ENCODE data around the gene TOP3A. TPM values are rescaled to one million over a fixed set of nuclear protein-coding genes. Genes with fewer than 3 reads are reported as not detected.

The TOP3A gene
- total RNA-seq, 1 donor from 2014 or later, result 49.2 TPM

- no peak for DNase-seq (ENCODE audit: low read depth)
Observed at GRCh38 chr17:18331879-18332278, 17.1 kb upstream of the TOP3A start.

GRCh38 chr17:18328643-18329204, 13.9 kb upstream of the TOP3A start:
- no peak for TF ChIP-seq CTCF (conservative IDR thresholded peaks at IDR 0.05; ENCODE audit: low read depth, low read length)
- no peak overlapping the region for H3K4me3 ChIP-seq (ENCODE audit: low read depth, low read length)
- no peak for DNase-seq (ENCODE audit: low read depth)

More at GRCh38 chr17:18331879-18332278, 17.1 kb upstream of the TOP3A start:
- no peak for TF ChIP-seq CTCF (conservative IDR thresholded peaks at IDR 0.05; ENCODE audit: low read depth, low read length)
- no peak overlapping the region for H3K4me3 ChIP-seq (ENCODE audit: low read depth, low read length)

GRCh38 chr17:18327556-18327955, 12.8 kb upstream of the TOP3A start:
- H3K4me3 ChIP-seq (ENCODE audit: low read depth, low read length), result no peak overlapping the region
- no peak for TF ChIP-seq CTCF (conservative IDR thresholded peaks at IDR 0.05; ENCODE audit: low read depth, low read length)
- no peak for DNase-seq (ENCODE audit: low read depth)

GRCh38 chr17:18327093-18327492, 12.3 kb upstream of the TOP3A start:
- no peak for DNase-seq (ENCODE audit: low read depth)
- TF ChIP-seq CTCF (conservative IDR thresholded peaks at IDR 0.05; ENCODE audit: low read depth, low read length), result no peak
- H3K4me3 ChIP-seq (ENCODE audit: low read depth, low read length), result no peak overlapping the region

- H3K4me3 ChIP-seq (ENCODE audit: low read depth, low read length), result no peak overlapping the region
- no peak for TF ChIP-seq CTCF (conservative IDR thresholded peaks at IDR 0.05; ENCODE audit: low read depth, low read length)
- no peak for DNase-seq (ENCODE audit: low read depth)
Observed at GRCh38 chr17:18326572-18326971, 11.8 kb upstream of the TOP3A start.

GRCh38 chr17:18326039-18326438, 11.2 kb upstream of the TOP3A start:
- TF ChIP-seq CTCF (conservative IDR thresholded peaks at IDR 0.05; ENCODE audit: low read depth, low read length), result no peak
- H3K4me3 ChIP-seq (ENCODE audit: low read depth, low read length), result no peak overlapping the region
- no peak for DNase-seq (ENCODE audit: low read depth)
